SK-N-SH (cell line): ENCODE data around the gene SLC22A17.

ENCODE experiments used
- EP300 ChIP-seq, 2 experiments: IDR thresholded peaks; 2 replicates each; pipeline versions ENCODE4 v1.4.0 to v1.6.1; 2012; ENCODE audit warnings: borderline replicate concordance in 1 of 2, low read depth in 1 of 2, low read length in 1 of 2
- EZH2phosphoT487 ChIP-seq: fragments of 200-600 bp; sonication (generic); IDR thresholded peaks from 2 replicates; pipeline ENCODE4 v1.6.1; 2017; ENCODE audit warnings: low read depth, mixed run types, mild to moderate bottlenecking, antibody characterized with exemption, moderate library complexity, borderline replicate concordance
- MXI1 ChIP-seq: IDR thresholded peaks from 2 replicates; pipeline ENCODE4 v1.6.1; 2012; ENCODE audit warnings: mild to moderate bottlenecking, low read depth, low read length, improper control_type of control experiment
- POLR2AphosphoS5 ChIP-seq: IDR thresholded peaks from 2 replicates; pipeline ENCODE4 v1.6.1; 2012; ENCODE audit warnings: low read depth, low read length
- RAD21 ChIP-seq: IDR thresholded peaks from 2 replicates; pipeline ENCODE4 v1.6.1; 2012; ENCODE audit warnings: mild to moderate bottlenecking, low read length
- RFX5 ChIP-seq: IDR thresholded peaks from 2 replicates; pipeline ENCODE4 v1.6.1; 2012; ENCODE audit warnings: mild to moderate bottlenecking, improper control_type of control experiment, low read length
- RXRA ChIP-seq: IDR thresholded peaks from 2 replicates; pipeline ENCODE4 v1.4.0; 2012; ENCODE audit warnings: low read depth, mild to moderate bottlenecking, borderline replicate concordance
- SMC3 ChIP-seq: IDR thresholded peaks from 2 replicates; pipeline ENCODE4 v1.6.1; 2012; ENCODE audit warnings: low read depth, low read length, improper control_type of control experiment
- YY1 ChIP-seq: IDR thresholded peaks from 2 replicates; pipeline ENCODE4 v1.4.0; 2012; ENCODE audit warnings: low read depth, mild to moderate bottlenecking
- TF ChIP-seq, protein P1 (sequence below): fragments of 200-600 bp; sonication (generic); IDR thresholded peaks from 2 replicates; pipeline ENCODE4 v1.6.1; 2017; ENCODE audit warnings: antibody characterized with exemption, mild to moderate bottlenecking, moderate library complexity
- TF ChIP-seq, protein P2 (sequence below): IDR thresholded peaks from 2 replicates; pipeline ENCODE4 v1.4.0; 2012; ENCODE audit warnings: low read depth, borderline replicate concordance
- TF ChIP-seq, protein P3 (sequence below): fragments of 150-350 bp; IDR thresholded peaks from 2 replicates; pipeline ENCODE4 v1.6.1; 2017; ENCODE audit warnings: antibody characterized with exemption, low read length, low read depth, borderline replicate concordance

DNA sequence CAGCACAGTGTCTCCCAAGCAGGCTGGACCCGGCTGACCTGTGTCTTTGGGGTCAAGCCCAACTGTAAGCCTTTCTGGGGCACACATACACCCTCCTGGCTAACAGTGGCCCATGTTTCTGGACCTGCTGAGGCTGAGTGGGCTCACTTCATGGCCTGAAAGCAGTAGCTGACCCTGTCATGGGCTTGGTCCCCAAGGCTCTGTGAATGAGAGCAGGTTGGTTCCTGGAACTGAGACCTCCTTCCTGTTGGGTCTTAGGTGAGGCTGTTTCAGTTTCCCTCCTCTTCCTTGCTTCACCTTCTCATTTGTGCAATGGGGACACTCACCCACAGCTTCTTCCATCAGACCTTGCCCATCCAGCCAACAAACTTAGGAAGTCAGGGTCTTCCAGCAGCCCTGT, 19.2 kb upstream of the SLC22A17 start:
- TF ChIP-seq, protein P1, sequence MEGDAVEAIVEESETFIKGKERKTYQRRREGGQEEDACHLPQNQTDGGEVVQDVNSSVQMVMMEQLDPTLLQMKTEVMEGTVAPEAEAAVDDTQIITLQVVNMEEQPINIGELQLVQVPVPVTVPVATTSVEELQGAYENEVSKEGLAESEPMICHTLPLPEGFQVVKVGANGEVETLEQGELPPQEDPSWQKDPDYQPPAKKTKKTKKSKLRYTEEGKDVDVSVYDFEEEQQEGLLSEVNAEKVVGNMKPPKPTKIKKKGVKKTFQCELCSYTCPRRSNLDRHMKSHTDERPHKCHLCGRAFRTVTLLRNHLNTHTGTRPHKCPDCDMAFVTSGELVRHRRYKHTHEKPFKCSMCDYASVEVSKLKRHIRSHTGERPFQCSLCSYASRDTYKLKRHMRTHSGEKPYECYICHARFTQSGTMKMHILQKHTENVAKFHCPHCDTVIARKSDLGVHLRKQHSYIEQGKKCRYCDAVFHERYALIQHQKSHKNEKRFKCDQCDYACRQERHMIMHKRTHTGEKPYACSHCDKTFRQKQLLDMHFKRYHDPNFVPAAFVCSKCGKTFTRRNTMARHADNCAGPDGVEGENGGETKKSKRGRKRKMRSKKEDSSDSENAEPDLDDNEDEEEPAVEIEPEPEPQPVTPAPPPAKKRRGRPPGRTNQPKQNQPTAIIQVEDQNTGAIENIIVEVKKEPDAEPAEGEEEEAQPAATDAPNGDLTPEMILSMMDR = no peak
- TF ChIP-seq RFX5 = no peak
- TF ChIP-seq YY1 = no peak
- no peak for TF ChIP-seq EZH2phosphoT487
- TF ChIP-seq, protein P2, sequence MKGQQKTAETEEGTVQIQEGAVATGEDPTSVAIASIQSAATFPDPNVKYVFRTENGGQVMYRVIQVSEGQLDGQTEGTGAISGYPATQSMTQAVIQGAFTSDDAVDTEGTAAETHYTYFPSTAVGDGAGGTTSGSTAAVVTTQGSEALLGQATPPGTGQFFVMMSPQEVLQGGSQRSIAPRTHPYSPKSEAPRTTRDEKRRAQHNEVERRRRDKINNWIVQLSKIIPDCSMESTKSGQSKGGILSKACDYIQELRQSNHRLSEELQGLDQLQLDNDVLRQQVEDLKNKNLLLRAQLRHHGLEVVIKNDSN = no peak
- no peak for TF ChIP-seq EP300 (IDR thresholded peaks at IDR 0.05; ENCODE audit: borderline replicate concordance in 1 of 2, low read depth in 1 of 2, low read length in 1 of 2)
- no peak for TF ChIP-seq POLR2AphosphoS5
- TF ChIP-seq, protein P3, sequence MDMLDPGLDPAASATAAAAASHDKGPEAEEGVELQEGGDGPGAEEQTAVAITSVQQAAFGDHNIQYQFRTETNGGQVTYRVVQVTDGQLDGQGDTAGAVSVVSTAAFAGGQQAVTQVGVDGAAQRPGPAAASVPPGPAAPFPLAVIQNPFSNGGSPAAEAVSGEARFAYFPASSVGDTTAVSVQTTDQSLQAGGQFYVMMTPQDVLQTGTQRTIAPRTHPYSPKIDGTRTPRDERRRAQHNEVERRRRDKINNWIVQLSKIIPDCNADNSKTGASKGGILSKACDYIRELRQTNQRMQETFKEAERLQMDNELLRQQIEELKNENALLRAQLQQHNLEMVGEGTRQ = no peak
- TF ChIP-seq RAD21 = no peak
- TF ChIP-seq MXI1 = no peak
- TF ChIP-seq RXRA = no peak
- no peak for TF ChIP-seq SMC3
